Mononuclear cell (primary cell): Measurements from ENCODE around the gene OSBPL9. TPM values are rescaled to one million over a fixed set of nuclear protein-coding genes. Genes with fewer than 3 reads are reported as not detected.

Experiments
- H3K27me3 ChIP-seq: 2 replicates; pipeline ENCODE4 v1.6.0; 2011; ENCODE audit warnings: low read length, control low read depth; ENCODE audit not compliant: insufficient read depth
- H3K4me1 ChIP-seq: 2 replicates; pipeline ENCODE4 v1.5.1; 2011; ENCODE audit warnings: mild to moderate bottlenecking, low read length, control low read depth; ENCODE audit not compliant: insufficient read depth
- H3K4me3 ChIP-seq: 2 replicates; pipeline ENCODE4 v1.5.1; 2011; ENCODE audit warnings: mild to moderate bottlenecking, low read length, moderate library complexity
- H3K9me3 ChIP-seq: 2 replicates; pipeline ENCODE4 v1.5.1; 2011; ENCODE audit warnings: low read depth, mild to moderate bottlenecking, control low read depth, low read length
- total RNA-seq: library from RNA; depleted of rRNA; stranded (reverse); fragments of >200 nt; gene quantifications from one replicate; pipeline ENCODE4 v1.2.3, GENCODE V29; 2012

Gene OSBPL9
- total RNA-seq, 1 donor, result 70.5 TPM

- H3K27me3 ChIP-seq, result no peaks in the 10 kb centered on the region
- H3K9me3 ChIP-seq, result no peaks in the 10 kb centered on the region
- peaks cover 30% of the 10 kb centered on the region for H3K4me1 ChIP-seq
- no peak overlapping the region for H3K4me3 ChIP-seq
These were observed 5.6 kb downstream of the OSBPL9 start for GRCh38 chr1:51622455-51622913.

GRCh38 chr1:51623025-51623424 is 6.1 kb downstream of the OSBPL9 start:
- Histone ChIP-seq H3K4me3 (no peak overlapping the region), H3K4me1 (peaks cover 25% of the 10 kb centered on the region), H3K27me3 (no peaks in the 10 kb centered on the region), H3K9me3 (no peaks in the 10 kb centered on the region)

GRCh38 chr1:51623450-51623849 is 6.6 kb downstream of the OSBPL9 start:
- Histone ChIP-seq H3K27me3 (no peaks in the 10 kb centered on the region), H3K9me3 (no peaks in the 10 kb centered on the region), H3K4me3 (no peak overlapping the region), H3K4me1 (peaks cover 20% of the 10 kb centered on the region)

DNA sequence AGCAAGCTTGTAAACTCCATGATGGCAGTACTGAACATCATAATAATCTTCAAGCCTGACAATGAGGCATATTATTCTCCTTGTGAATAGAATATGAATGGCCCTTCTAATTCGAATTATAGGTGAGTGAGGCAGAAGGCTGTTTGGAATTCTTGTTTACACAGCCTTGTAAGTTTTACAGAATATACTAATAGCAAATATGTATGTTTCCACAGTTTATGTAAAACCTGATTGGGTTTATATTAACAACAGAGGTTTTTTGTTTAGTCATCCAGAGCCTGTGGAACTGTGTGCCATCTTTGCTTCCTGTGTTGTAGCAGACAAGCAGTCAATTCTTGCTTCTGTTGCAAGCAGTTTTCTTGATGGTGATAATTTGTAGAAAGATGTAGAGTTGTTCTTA is 8.0 kb downstream of the OSBPL9 start:
- no peak overlapping the region for H3K4me3 ChIP-seq
- H3K9me3 ChIP-seq, result no peaks in the 10 kb centered on the region
- H3K27me3 ChIP-seq, result no peaks in the 10 kb centered on the region
- peaks cover 18% of the 10 kb centered on the region for H3K4me1 ChIP-seq

- no peaks in the 10 kb centered on the region for H3K27me3 ChIP-seq
- H3K4me3 ChIP-seq, result no peak overlapping the region
- H3K4me1 ChIP-seq, result peaks cover 6% of the 10 kb centered on the region
- H3K9me3 ChIP-seq, result no peaks in the 10 kb centered on the region
These were observed 10.8 kb downstream of the OSBPL9 start for GRCh38 chr1:51627672-51628071.

GRCh38 chr1:51628715-51629590 is 12.1 kb downstream of the OSBPL9 start:
- Histone ChIP-seq H3K4me1 (peaks cover 7% of the 10 kb centered on the region), H3K9me3 (no peaks in the 10 kb centered on the region), H3K27me3 (no peaks in the 10 kb centered on the region), H3K4me3 (no peak overlapping the region)

DNA sequence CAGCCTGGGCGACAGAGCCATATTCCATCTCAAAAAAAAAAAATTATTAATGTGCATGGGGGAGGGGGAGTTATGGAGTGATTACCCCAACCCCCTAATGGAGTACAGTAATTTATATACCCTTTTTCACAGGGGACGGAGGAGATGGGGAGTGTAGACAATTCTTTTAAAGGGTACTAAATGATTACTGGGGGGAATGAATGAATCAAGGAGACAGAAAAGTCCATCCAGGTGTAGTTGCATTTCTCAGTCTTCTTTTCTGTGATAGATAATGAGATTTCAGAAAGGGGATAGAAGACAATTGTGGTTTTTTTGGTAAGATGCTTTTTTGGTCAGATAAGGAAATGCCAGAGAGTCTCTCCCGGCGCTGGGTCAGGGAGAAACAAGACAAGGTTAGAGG is 13.0 kb downstream of the OSBPL9 start:
- no peak overlapping the region for H3K4me3 ChIP-seq
- peaks cover 7% of the 10 kb centered on the region for H3K4me1 ChIP-seq
- H3K27me3 ChIP-seq, result no peaks in the 10 kb centered on the region
- H3K9me3 ChIP-seq, result no peaks in the 10 kb centered on the region

DNA sequence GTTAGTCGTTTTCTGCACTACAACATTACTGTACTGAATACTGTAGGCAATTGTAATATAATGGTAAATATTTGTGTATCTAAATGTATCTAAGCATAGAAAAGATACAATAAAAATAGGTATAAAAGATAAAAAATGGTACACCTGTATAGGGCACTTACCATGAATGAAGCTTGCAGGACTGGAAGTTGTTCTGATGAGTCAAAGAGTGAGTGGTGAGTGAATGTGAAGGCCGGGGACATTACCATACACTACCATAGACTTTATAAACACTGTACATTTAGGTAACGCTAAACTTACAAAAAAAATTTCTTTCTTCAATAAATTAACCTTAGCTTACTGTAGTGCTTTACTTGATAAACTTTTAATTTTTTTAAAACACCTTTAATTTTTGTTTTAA is 13.5 kb downstream of the OSBPL9 start:
- Histone ChIP-seq H3K27me3 (no peaks in the 10 kb centered on the region), H3K4me1 (peaks cover 7% of the 10 kb centered on the region), H3K4me3 (no peak overlapping the region), H3K9me3 (no peaks in the 10 kb centered on the region)

GRCh38 chr1:51630922-51631321 is 14.0 kb downstream of the OSBPL9 start:
- H3K27me3 ChIP-seq, result no peaks in the 10 kb centered on the region
- H3K4me1 ChIP-seq, result peaks cover 7% of the 10 kb centered on the region
- H3K4me3 ChIP-seq, result no peak overlapping the region
- H3K9me3 ChIP-seq, result no peaks in the 10 kb centered on the region

GRCh38 chr1:51631747-51632146 is 14.9 kb downstream of the OSBPL9 start:
- peaks cover 7% of the 10 kb centered on the region for H3K4me1 ChIP-seq
- H3K9me3 ChIP-seq, result no peaks in the 10 kb centered on the region
- H3K4me3 ChIP-seq, result no peak overlapping the region
- no peaks in the 10 kb centered on the region for H3K27me3 ChIP-seq

- Histone ChIP-seq H3K4me3 (no peak overlapping the region), H3K9me3 (no peaks in the 10 kb centered on the region), H3K4me1 (peaks cover 4% of the 10 kb centered on the region), H3K27me3 (no peaks in the 10 kb centered on the region)
These were observed 17.7 kb downstream of the OSBPL9 start for GRCh38 chr1:51634618-51635017.

DNA sequence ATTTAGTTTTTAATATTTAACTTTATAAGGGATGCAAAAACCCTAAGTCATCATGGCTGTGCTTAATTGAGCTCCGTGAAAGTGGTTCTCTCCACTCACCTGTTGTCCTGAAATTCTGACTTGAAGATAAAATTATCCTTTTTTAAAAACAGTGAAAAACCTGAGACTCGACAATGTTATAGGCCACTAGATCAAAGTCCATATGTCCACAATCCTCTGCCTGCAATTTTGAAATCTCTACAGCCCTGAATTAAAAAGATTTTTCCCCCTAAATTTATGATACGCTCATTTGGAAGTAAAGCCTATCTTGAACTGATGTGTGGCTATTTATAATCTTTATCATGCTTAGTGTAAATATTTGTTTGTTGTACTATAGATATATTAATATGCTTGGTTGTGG is 18.7 kb downstream of the OSBPL9 start:
- H3K4me1 ChIP-seq, result peaks cover 4% of the 10 kb centered on the region
- H3K27me3 ChIP-seq, result no peaks in the 10 kb centered on the region
- no peaks in the 10 kb centered on the region for H3K9me3 ChIP-seq
- no peak overlapping the region for H3K4me3 ChIP-seq

DNA sequence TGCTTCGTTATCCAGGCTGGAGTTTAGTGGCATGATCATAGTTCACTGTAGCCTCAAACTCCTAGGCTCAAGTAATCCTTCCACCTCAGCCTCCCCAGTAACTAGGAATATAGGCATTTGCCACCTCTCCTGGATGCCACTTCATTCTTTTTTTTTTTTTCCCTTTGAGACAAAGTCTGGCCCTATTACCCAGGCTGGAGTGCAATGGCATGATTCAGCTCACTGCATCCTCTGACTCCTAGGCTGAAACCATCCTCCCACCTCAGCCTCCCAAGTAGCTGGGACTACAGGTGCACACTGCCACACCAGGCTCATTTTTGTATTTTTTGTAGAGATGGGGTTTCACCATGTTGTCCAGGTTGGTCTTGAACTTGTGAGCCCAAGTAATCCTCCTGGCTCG is 19.3 kb downstream of the OSBPL9 start:
- H3K27me3 ChIP-seq, result no peaks in the 10 kb centered on the region
- no peak overlapping the region for H3K4me3 ChIP-seq
- no peaks in the 10 kb centered on the region for H3K9me3 ChIP-seq
- peaks cover 4% of the 10 kb centered on the region for H3K4me1 ChIP-seq

GRCh38 chr1:51636764-51637522 is 20.1 kb downstream of the OSBPL9 start:
- no peak overlapping the region for H3K4me3 ChIP-seq
- H3K9me3 ChIP-seq, result no peaks in the 10 kb centered on the region
- H3K27me3 ChIP-seq, result no peaks in the 10 kb centered on the region
- H3K4me1 ChIP-seq, result peaks cover 4% of the 10 kb centered on the region

- Histone ChIP-seq H3K27me3 (no peaks in the 10 kb centered on the region), H3K9me3 (no peaks in the 10 kb centered on the region), H3K4me3 (no peak overlapping the region), H3K4me1 (peaks cover 4% of the 10 kb centered on the region)
These were observed 21.5 kb downstream of the OSBPL9 start for GRCh38 chr1:51638350-51638749.
